ENCODE results near the gene CACNA1D.
"Not testable (repeated sequence)": the region's sequence is repeated elsewhere in the genome, so short reads cannot be mapped to it uniquely, and the experiment has no call there.

Gene CACNA1D

DNA sequence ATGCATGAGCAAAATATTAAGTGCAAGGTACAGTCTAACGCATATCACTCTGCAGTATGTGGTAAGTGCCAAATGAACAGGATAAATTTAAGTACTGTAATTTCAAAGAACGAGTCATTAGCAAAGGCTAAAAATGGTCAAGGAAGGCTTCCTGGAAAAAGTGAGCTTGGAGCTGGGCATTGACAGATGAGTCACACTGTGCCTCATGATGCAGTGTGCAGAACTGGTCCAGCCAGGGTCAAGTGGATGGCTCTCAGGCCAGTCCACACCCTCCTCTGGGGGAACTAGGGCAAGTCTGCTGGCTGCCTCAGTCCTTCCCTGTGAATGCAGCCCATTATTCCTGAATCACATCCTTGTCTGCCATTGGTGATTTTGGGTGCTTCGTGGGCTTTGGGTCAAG is 76.3 kb downstream of the CACNA1D start:
- Histone ChIP-seq H3K36me3 (ENCODE audit: control insufficient read depth, insufficient read depth, low read length) (no peaks in the 10 kb centered on the region), H3K27ac (ENCODE audit: insufficient read depth, low read depth, low read length, poor library complexity, severe bottlenecking) (no peak overlapping the region), H3K4me1 (ENCODE audit: control insufficient read depth, insufficient read depth, low read length) (peaks cover 8% of the 10 kb centered on the region), H3K4me3 (ENCODE audit: insufficient read depth, low read depth, low read length) (no peak overlapping the region), H3K9me3 (ENCODE audit: control insufficient read depth, low read length) (no peaks in the 10 kb centered on the region), H3K27me3 (ENCODE audit: control insufficient read depth, insufficient read depth, low read length, poor library complexity, severe bottlenecking) (no peaks in the 10 kb centered on the region)
- 94% methylated on average over 3 of the region's 3 CpGs for WGBS, 2 experiments

- 92 to 95% methylated on average over 3 to 4 of the region's 4 CpGs for WGBS, 2 experiments
- Histone ChIP-seq H3K36me3 (ENCODE audit: control insufficient read depth, insufficient read depth, low read length) (no peaks in the 10 kb centered on the region), H3K9me3 (ENCODE audit: control insufficient read depth, low read length) (no peaks in the 10 kb centered on the region), H3K4me1 (ENCODE audit: control insufficient read depth, insufficient read depth, low read length) (peaks cover 8% of the 10 kb centered on the region), H3K27ac (ENCODE audit: insufficient read depth, low read depth, low read length, poor library complexity, severe bottlenecking) (no peak overlapping the region), H3K27me3 (ENCODE audit: control insufficient read depth, insufficient read depth, low read length, poor library complexity, severe bottlenecking) (no peaks in the 10 kb centered on the region), H3K4me3 (ENCODE audit: insufficient read depth, low read depth, low read length) (no peak overlapping the region)
Observed at GRCh38 chr3:53571264-53571663, 76.9 kb downstream of the CACNA1D start.

DNA sequence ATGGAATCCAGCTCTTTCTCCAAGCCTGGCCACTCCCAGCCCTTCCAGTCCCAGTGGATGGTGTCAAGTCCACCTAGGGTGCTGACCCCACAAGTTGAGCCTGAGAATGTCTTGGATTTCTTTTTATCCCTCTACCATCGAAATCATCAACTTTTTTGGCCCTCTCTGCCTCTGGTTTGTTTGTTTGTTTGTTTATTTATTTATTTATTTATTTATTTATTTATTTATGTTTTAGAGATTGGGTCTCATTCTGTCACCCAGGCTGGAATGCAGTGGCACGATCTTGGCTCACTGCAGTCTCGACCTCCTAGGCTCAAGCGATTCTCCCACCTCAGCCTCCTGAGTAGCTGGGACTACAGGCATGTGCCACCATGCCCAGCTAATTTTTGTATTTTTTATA is 77.8 kb downstream of the CACNA1D start:
- WGBS, 2 experiments: 91% methylated on average over 3 of the region's 4 CpGs
- H3K27me3 ChIP-seq (ENCODE audit: control insufficient read depth, insufficient read depth, low read length, poor library complexity, severe bottlenecking); H3K4me1 ChIP-seq (ENCODE audit: control insufficient read depth, insufficient read depth, low read length); H3K9me3 ChIP-seq (ENCODE audit: control insufficient read depth, low read length); H3K36me3 ChIP-seq (ENCODE audit: control insufficient read depth, insufficient read depth, low read length); H3K27ac ChIP-seq (ENCODE audit: insufficient read depth, low read depth, low read length, poor library complexity, severe bottlenecking); H3K4me3 ChIP-seq (ENCODE audit: insufficient read depth, low read depth, low read length): not testable (repeated sequence)

DNA sequence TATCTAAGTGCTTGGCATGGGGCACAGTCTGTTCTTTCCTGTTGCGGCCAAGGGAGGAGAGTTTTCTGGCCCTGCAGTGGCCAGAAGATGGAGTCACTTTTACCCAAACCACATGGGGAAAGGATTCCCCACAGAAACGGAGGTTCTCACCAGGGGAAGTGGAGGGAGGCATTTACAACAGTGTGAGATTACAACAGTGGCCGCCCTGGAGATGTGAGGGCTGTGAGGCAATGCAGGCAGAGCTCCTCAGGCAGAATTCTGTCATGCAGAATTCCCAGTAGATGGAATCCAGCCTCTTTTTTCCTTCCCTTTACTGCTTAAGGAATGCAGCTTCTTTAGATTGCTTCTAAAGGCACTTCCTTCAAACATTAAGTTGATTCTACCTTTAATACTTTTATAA is 83.1 kb downstream of the CACNA1D start:
- Histone ChIP-seq H3K36me3 (ENCODE audit: control insufficient read depth, insufficient read depth, low read length) (no peaks in the 10 kb centered on the region), H3K27ac (ENCODE audit: insufficient read depth, low read depth, low read length, poor library complexity, severe bottlenecking) (no peak overlapping the region), H3K27me3 (ENCODE audit: control insufficient read depth, insufficient read depth, low read length, poor library complexity, severe bottlenecking) (no peaks in the 10 kb centered on the region), H3K4me3 (ENCODE audit: insufficient read depth, low read depth, low read length) (no peak overlapping the region), H3K9me3 (ENCODE audit: control insufficient read depth, low read length) (no peaks in the 10 kb centered on the region), H3K4me1 (ENCODE audit: control insufficient read depth, insufficient read depth, low read length) (peaks cover 3% of the 10 kb centered on the region)
- WGBS, 2 experiments: 52 to 60% methylated on average over 3 of the region's 3 CpGs

DNA sequence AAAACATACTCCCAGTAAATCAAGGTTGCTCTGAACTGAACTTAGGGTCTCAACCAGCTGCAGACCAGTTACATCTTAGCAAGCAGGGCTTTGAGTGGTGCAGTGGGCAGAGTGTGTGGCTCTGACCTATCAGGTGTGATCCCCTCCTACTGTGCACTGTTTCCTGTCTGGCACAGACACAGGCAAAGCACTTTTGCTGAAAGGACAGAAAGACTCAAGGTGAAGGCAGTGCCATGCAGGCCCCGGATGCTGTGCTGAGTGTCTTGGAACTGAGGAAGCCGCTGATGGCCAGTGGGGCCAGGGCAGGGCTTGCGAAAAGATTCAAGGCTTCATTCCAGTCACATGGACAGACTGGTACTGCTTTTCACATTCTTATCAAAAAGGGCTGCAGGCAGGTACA is 85.2 kb downstream of the CACNA1D start:
- WGBS, 2 experiments: 93 to 96% methylated on average over 3 of the region's 3 CpGs
- Histone ChIP-seq H3K9me3 (ENCODE audit: control insufficient read depth, low read length) (no peaks in the 10 kb centered on the region), H3K27ac (ENCODE audit: insufficient read depth, low read depth, low read length, poor library complexity, severe bottlenecking) (no peak overlapping the region), H3K36me3 (ENCODE audit: control insufficient read depth, insufficient read depth, low read length) (no peaks in the 10 kb centered on the region), H3K4me3 (ENCODE audit: insufficient read depth, low read depth, low read length) (no peak overlapping the region), H3K4me1 (ENCODE audit: control insufficient read depth, insufficient read depth, low read length) (peaks cover 3% of the 10 kb centered on the region), H3K27me3 (ENCODE audit: control insufficient read depth, insufficient read depth, low read length, poor library complexity, severe bottlenecking) (no peaks in the 10 kb centered on the region)

GRCh38 chr3:53581671-53582070 is 87.3 kb downstream of the CACNA1D start:
- H3K27ac ChIP-seq (ENCODE audit: insufficient read depth, low read depth, low read length, poor library complexity, severe bottlenecking): no peak overlapping the region
- no peaks in the 10 kb centered on the region for H3K27me3 ChIP-seq (ENCODE audit: control insufficient read depth, insufficient read depth, low read length, poor library complexity, severe bottlenecking)

DNA sequence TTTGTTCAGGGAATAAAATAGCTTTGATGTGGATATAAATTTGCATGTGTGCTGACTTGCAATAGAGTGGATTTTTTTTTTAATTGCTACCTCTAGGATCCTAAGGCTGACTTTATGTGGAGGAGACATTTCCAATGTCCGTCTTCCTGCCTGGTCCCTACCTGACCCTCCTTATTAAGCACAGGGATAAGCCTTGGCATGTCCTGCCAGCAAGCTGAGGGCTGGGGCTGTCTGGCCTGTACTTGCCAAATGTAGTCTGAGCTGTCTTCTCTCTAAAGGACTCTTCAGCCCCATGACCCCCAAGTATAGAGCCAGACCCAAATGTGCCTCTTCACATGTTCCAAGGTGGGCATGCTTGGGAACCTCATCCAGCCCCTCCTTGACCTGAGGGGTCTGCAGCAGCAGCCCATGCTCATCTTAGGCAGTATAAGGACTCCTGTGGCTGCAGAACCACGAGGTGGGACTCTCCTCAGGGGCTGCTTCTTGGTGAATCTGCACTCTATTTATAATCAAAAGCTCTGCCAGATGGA is 88.8 kb downstream of the CACNA1D start:
- Histone ChIP-seq H3K27me3 (ENCODE audit: control insufficient read depth, insufficient read depth, low read length, poor library complexity, severe bottlenecking) (no peaks in the 10 kb centered on the region), H3K4me1 (ENCODE audit: control insufficient read depth, insufficient read depth, low read length) (peaks cover 16% of the 10 kb centered on the region), H3K9me3 (ENCODE audit: control insufficient read depth, low read length) (no peaks in the 10 kb centered on the region), H3K27ac (ENCODE audit: insufficient read depth, low read depth, low read length, poor library complexity, severe bottlenecking) (no peak overlapping the region), H3K4me3 (ENCODE audit: insufficient read depth, low read depth, low read length) (no peak overlapping the region), H3K36me3 (ENCODE audit: control insufficient read depth, insufficient read depth, low read length) (no peaks in the 10 kb centered on the region)
- WGBS, 2 experiments: 88 to 93% methylated on average over 2 of the region's 2 CpGs

More at GRCh38 chr3:53581671-53582070, 87.3 kb downstream of the CACNA1D start:
- 90 to 95% methylated on average over 2 to 3 of the region's 3 CpGs for WGBS, 2 experiments
- Histone ChIP-seq H3K4me3 (ENCODE audit: insufficient read depth, low read depth, low read length) (no peak overlapping the region), H3K9me3 (ENCODE audit: control insufficient read depth, low read length) (no peaks in the 10 kb centered on the region), H3K4me1 (ENCODE audit: control insufficient read depth, insufficient read depth, low read length) (peaks cover 9% of the 10 kb centered on the region), H3K36me3 (ENCODE audit: control insufficient read depth, insufficient read depth, low read length) (no peaks in the 10 kb centered on the region)

DNA sequence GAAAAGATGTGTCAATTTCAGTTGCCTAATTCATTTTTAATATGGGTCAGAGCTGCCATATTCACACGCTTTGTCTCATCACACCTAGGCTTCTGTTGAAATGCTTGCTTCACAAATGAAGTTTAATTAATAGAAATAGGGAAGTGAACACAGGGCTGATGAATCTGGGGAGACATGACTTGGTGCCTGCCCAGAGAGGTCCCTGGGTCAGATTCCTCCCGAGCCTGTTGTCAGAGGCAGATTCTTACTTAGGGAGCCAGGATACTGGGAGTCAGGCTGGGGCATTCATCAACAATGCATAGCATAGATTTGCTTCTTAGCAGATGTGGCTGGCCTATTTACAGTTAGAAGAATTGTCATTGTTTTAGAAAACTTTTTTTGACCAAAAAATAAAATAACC is 90.6 kb downstream of the CACNA1D start:
- Histone ChIP-seq H3K4me3 (ENCODE audit: insufficient read depth, low read depth, low read length) (no peak overlapping the region), H3K4me1 (ENCODE audit: control insufficient read depth, insufficient read depth, low read length) (peaks cover 19% of the 10 kb centered on the region), H3K27me3 (ENCODE audit: control insufficient read depth, insufficient read depth, low read length, poor library complexity, severe bottlenecking) (no peaks in the 10 kb centered on the region), H3K27ac (ENCODE audit: insufficient read depth, low read depth, low read length, poor library complexity, severe bottlenecking) (no peak overlapping the region), H3K9me3 (ENCODE audit: control insufficient read depth, low read length) (no peaks in the 10 kb centered on the region), H3K36me3 (ENCODE audit: control insufficient read depth, insufficient read depth, low read length) (no peaks in the 10 kb centered on the region)
- WGBS, 2 experiments: 71 to 76% methylated on average over 2 of the region's 2 CpGs

GRCh38 chr3:53585627-53586026 is 91.2 kb downstream of the CACNA1D start:
- H3K27me3 ChIP-seq (ENCODE audit: control insufficient read depth, insufficient read depth, low read length, poor library complexity, severe bottlenecking): no peaks in the 10 kb centered on the region
- H3K4me3 ChIP-seq (ENCODE audit: insufficient read depth, low read depth, low read length): no peak overlapping the region
- H3K9me3 ChIP-seq (ENCODE audit: control insufficient read depth, low read length): no peaks in the 10 kb centered on the region
- no peak overlapping the region for H3K27ac ChIP-seq (ENCODE audit: insufficient read depth, low read depth, low read length, poor library complexity, severe bottlenecking)
- H3K36me3 ChIP-seq (ENCODE audit: control insufficient read depth, insufficient read depth, low read length): no peaks in the 10 kb centered on the region
- 86 to 88% methylated on average over 6 of the region's 6 CpGs for WGBS, 2 experiments
- H3K4me1 ChIP-seq (ENCODE audit: control insufficient read depth, insufficient read depth, low read length): peaks cover 19% of the 10 kb centered on the region

GRCh38 chr3:53588122-53588521 is 93.7 kb downstream of the CACNA1D start:
- 73 to 77% methylated on average over 4 of the region's 4 CpGs for WGBS, 2 experiments
- Histone ChIP-seq H3K27me3 (ENCODE audit: control insufficient read depth, insufficient read depth, low read length, poor library complexity, severe bottlenecking) (no peaks in the 10 kb centered on the region), H3K27ac (ENCODE audit: insufficient read depth, low read depth, low read length, poor library complexity, severe bottlenecking) (no peak overlapping the region), H3K9me3 (ENCODE audit: control insufficient read depth, low read length) (no peaks in the 10 kb centered on the region), H3K4me1 (ENCODE audit: control insufficient read depth, insufficient read depth, low read length) (peaks cover 19% of the 10 kb centered on the region), H3K4me3 (ENCODE audit: insufficient read depth, low read depth, low read length) (no peak overlapping the region), H3K36me3 (ENCODE audit: control insufficient read depth, insufficient read depth, low read length) (no peaks in the 10 kb centered on the region)

DNA sequence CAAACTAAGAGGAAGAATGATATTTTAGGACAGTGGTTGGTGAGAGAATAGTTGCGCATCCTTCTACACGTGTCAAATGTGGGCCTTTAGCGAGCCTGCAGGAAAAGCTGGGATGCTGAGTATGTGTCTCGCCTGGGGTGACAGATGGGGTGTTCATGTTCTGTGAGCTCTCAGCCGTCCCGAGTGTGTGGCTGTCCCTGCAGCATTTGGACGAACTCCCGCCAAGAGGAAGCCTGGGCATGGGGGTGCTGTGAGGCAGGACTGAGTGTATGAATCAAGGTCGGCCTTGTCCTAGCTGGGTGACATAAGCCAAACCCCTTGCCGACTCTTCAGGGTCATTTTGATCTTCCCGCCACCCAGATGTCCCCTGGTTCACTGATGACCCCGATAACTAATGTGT is 94.8 kb downstream of the CACNA1D start:
- peaks cover 19% of the 10 kb centered on the region for H3K4me1 ChIP-seq (ENCODE audit: control insufficient read depth, insufficient read depth, low read length)
- no peak overlapping the region for H3K27ac ChIP-seq (ENCODE audit: insufficient read depth, low read depth, low read length, poor library complexity, severe bottlenecking)
- H3K27me3 ChIP-seq (ENCODE audit: control insufficient read depth, insufficient read depth, low read length, poor library complexity, severe bottlenecking): no peaks in the 10 kb centered on the region
- no peaks in the 10 kb centered on the region for H3K9me3 ChIP-seq (ENCODE audit: control insufficient read depth, low read length)
- 95% methylated on average over 12 of the region's 12 CpGs for WGBS, 2 experiments
- no peak overlapping the region for H3K4me3 ChIP-seq (ENCODE audit: insufficient read depth, low read depth, low read length)
- H3K36me3 ChIP-seq (ENCODE audit: control insufficient read depth, insufficient read depth, low read length): no peaks in the 10 kb centered on the region
